SK-N-SH (cell line): ENCODE data around the gene MYF6. TPM values are rescaled to one million over a fixed set of nuclear protein-coding genes. Genes with fewer than 3 reads are reported as not detected.

ENCODE experiments used
- CTCF ChIA-PET: fragments of 300-600, 350-600 bp; formaldehyde crosslinking; extraction: SDS; loops from one replicate; lab custom pipeline; 2021; lab: Yijun Ruan, JAX
- POLR2A ChIA-PET: fragments of 350-600 bp; sonication (Branson Sonifier 250); formaldehyde crosslinking; extraction: SDS; loops from one replicate; lab custom pipeline; 2020; ENCODE audit warnings: antibody characterized with exemption, inconsistent platforms; lab: Yijun Ruan, JAX
- DNase-seq: peaks from one replicate; pipeline ENCODE4 v3.0.0; 2012
- H2AFZ ChIP-seq: fragments of 200-600 bp; sonication (generic); 2 replicates; pipeline ENCODE4 v1.8.1; 2016; ENCODE audit warnings: antibody characterized with exemption, mild to moderate bottlenecking, low read depth
- H3F3A ChIP-seq: fragments of 200-600 bp; sonication (generic); replicated peaks from 2 replicates; pipeline ENCODE3; 2016; ENCODE audit warnings: antibody characterized with exemption, mild to moderate bottlenecking; ENCODE audit not compliant: insufficient read depth
- H3K27ac ChIP-seq, 2 experiments: fragments of 200-500 bp in 1 of 2; fragments of 200-600 bp in 1 of 2; sonication (Bioruptor generic) in 1 of 2; sonication (generic), shearing (Covaris generic) in 1 of 2; 2 replicates each; pipeline versions ENCODE4 v1.5.1 to v1.6.1; 2014 to 2016; ENCODE audit warnings: low read depth in 2 of 2, inconsistent platforms in 1 of 2, low read length in 1 of 2, mild to moderate bottlenecking in 1 of 2, mixed read lengths in 1 of 2
- H3K27me3 ChIP-seq: fragments of 200-600 bp; sonication (generic), shearing (Covaris generic); 2 replicates; pipeline ENCODE4 v1.6.1; 2016; ENCODE audit warnings: mixed run types; ENCODE audit not compliant: insufficient read depth
- H3K36me3 ChIP-seq, 2 experiments: fragments of 200-500 bp in 1 of 2; fragments of 200-600 bp in 1 of 2; sonication (Bioruptor generic) in 1 of 2; sonication (generic) in 1 of 2; replicated peaks in 1 of 2; 2 replicates each; pipeline versions ENCODE3 to v1.5.1; 2014 to 2016; ENCODE audit warnings: low read length in 1 of 2, mild to moderate bottlenecking in 1 of 2; ENCODE audit not compliant: insufficient read depth in 2 of 2, control insufficient read depth in 1 of 2
- H3K4me1 ChIP-seq, 2 experiments: fragments of 200-500 bp in 1 of 2; fragments of 200-600 bp in 1 of 2; sonication (Bioruptor generic) in 1 of 2; sonication (generic), shearing (Covaris generic) in 1 of 2; 2 replicates each; pipeline versions ENCODE4 v1.5.1 to v1.6.1; 2014 to 2016; ENCODE audit warnings: low read depth in 1 of 2, low read length in 1 of 2, mixed run types in 1 of 2; ENCODE audit not compliant: insufficient read depth in 2 of 2, control insufficient read depth in 1 of 2
- H3K4me2 ChIP-seq: fragments of 200-600 bp; sonication (generic), shearing (Covaris generic); 2 replicates; pipeline ENCODE4 v1.6.1; 2017; ENCODE audit warnings: mixed run types
- H3K4me3 ChIP-seq, 2 experiments: fragments of 200-500 bp in 1 of 2; fragments of 200-600 bp in 1 of 2; sonication (Bioruptor generic) in 1 of 2; sonication (generic), shearing (Covaris generic) in 1 of 2; 2 replicates each; pipeline versions ENCODE4 v1.5.1 to v1.8.1; 2014 to 2016; ENCODE audit warnings: low read depth in 2 of 2, inconsistent platforms in 1 of 2, low read length in 1 of 2, mild to moderate bottlenecking in 1 of 2, mixed read lengths in 1 of 2, moderate library complexity in 1 of 2
- H3K79me2 ChIP-seq: fragments of 200-600 bp; sonication (generic); 2 replicates; pipeline ENCODE4 v1.8.1; 2017; ENCODE audit warnings: mild to moderate bottlenecking; ENCODE audit not compliant: insufficient read depth
- H3K9ac ChIP-seq: fragments of 200-600 bp; sonication (generic); 2 replicates; pipeline ENCODE4 v1.6.1; 2017; ENCODE audit warnings: mixed run types
- H3K9me2 ChIP-seq: fragments of 200-600 bp; sonication (generic); 2 replicates; pipeline ENCODE4 v1.6.1; 2017; ENCODE audit warnings: mixed run types
- H3K9me3 ChIP-seq: fragments of 200-600 bp; sonication (generic); 2 replicates; pipeline ENCODE4 v1.6.1; 2017; ENCODE audit warnings: mixed run types, mild to moderate bottlenecking, moderate library complexity
- H4K20me1 ChIP-seq: fragments of 200-600 bp; sonication (generic); 2 replicates; pipeline ENCODE4 v1.6.1; 2017; ENCODE audit warnings: mild to moderate bottlenecking, mixed run types; ENCODE audit not compliant: insufficient read depth
- CHD2 ChIP-seq: fragments of 150-350 bp; IDR thresholded peaks from 2 replicates; pipeline ENCODE4 v1.6.1; 2018; ENCODE audit warnings: low read length; ENCODE audit not compliant: partially characterized antibody
- FOXJ3 ChIP-seq: sonication (generic); formaldehyde crosslinking; IDR thresholded peaks from 2 replicates; pipeline ENCODE4 v1.5.1; 2020; ENCODE audit warnings: mild to moderate bottlenecking, missing genetic modification reagents
- GABPA ChIP-seq: IDR thresholded peaks from 2 replicates; pipeline ENCODE4 v1.4.0; 2012; ENCODE audit warnings: low read depth, mild to moderate bottlenecking
- GATA2 ChIP-seq: sonication (generic); formaldehyde crosslinking; IDR thresholded peaks from 2 replicates; pipeline ENCODE4 v1.5.0; 2020; ENCODE audit warnings: mild to moderate bottlenecking, missing genetic modification reagents
- IRF3 ChIP-seq: fragments of 150-350 bp; IDR thresholded peaks from 2 replicates; pipeline ENCODE4 v1.6.1; 2016; ENCODE audit warnings: mild to moderate bottlenecking, low read depth, low read length
- JUND ChIP-seq: IDR thresholded peaks from 2 replicates; pipeline ENCODE4 v1.4.0; 2012
- MXI1 ChIP-seq: IDR thresholded peaks from 2 replicates; pipeline ENCODE4 v1.6.1; 2012; ENCODE audit warnings: mild to moderate bottlenecking, low read depth, low read length, improper control_type of control experiment
- POLR2AphosphoS5 ChIP-seq: IDR thresholded peaks from 2 replicates; pipeline ENCODE4 v1.6.1; 2012; ENCODE audit warnings: low read depth, low read length
- RFX5 ChIP-seq: IDR thresholded peaks from 2 replicates; pipeline ENCODE4 v1.6.1; 2012; ENCODE audit warnings: mild to moderate bottlenecking, improper control_type of control experiment, low read length
- TAF1 ChIP-seq: IDR thresholded peaks from 2 replicates; pipeline ENCODE4 v1.6.1; 2012; ENCODE audit warnings: low read depth, mild to moderate bottlenecking, low read length, moderate library complexity, borderline replicate concordance
- TCF12 ChIP-seq: IDR thresholded peaks from 2 replicates; pipeline ENCODE4 v1.4.0; 2012
- USF2 ChIP-seq: fragments of 150-350 bp; IDR thresholded peaks from 2 replicates; pipeline ENCODE4 v1.6.1; 2017; ENCODE audit warnings: antibody characterized with exemption, low read length, low read depth, borderline replicate concordance
- WGBS: methylation state at CpG from one replicate; pipeline ENCODE4 v1.1.6; 2017; ENCODE audit warnings: low lambda C conversion rate; 5-methylcytosine and 5-hydroxymethylcytosine counted together
- polyA plus RNA-seq, 3 experiments: library from polyadenylated mRNA; depleted of rRNA; stranded (reverse); fragments of >200 nt; gene quantifications; 2 replicates each; pipeline ENCODE4 v1.2.3, GENCODE V29; 2012
- TF ChIP-seq, protein P1 (sequence below): IDR thresholded peaks from 2 replicates; pipeline ENCODE4 v1.4.0; 2012; ENCODE audit warnings: low read depth, borderline replicate concordance
- TF ChIP-seq, protein P2 (sequence below): fragments of 200-600 bp; sonication (generic); IDR thresholded peaks from 2 replicates; pipeline ENCODE4 v1.6.1; 2017; ENCODE audit warnings: antibody characterized with exemption, mild to moderate bottlenecking, moderate library complexity

Gene MYF6
- polyA plus RNA-seq, 1 of the 3 experiments (the other 2 are of a cell fraction) = not detected

GRCh38 chr12:80709811-80710726 lies 2.6 kb downstream of the MYF6 start (continued):
- TF ChIP-seq, protein P1, sequence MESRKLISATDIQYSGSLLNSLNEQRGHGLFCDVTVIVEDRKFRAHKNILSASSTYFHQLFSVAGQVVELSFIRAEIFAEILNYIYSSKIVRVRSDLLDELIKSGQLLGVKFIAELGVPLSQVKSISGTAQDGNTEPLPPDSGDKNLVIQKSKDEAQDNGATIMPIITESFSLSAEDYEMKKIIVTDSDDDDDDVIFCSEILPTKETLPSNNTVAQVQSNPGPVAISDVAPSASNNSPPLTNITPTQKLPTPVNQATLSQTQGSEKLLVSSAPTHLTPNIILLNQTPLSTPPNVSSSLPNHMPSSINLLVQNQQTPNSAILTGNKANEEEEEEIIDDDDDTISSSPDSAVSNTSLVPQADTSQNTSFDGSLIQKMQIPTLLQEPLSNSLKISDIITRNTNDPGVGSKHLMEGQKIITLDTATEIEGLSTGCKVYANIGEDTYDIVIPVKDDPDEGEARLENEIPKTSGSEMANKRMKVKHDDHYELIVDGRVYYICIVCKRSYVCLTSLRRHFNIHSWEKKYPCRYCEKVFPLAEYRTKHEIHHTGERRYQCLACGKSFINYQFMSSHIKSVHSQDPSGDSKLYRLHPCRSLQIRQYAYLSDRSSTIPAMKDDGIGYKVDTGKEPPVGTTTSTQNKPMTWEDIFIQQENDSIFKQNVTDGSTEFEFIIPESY = no peak
- TF ChIP-seq TAF1 (no peak), MXI1 (no peak), GABPA (no peak), GATA2 (no peak), FOXJ3 (no peak), RFX5 (no peak), TCF12 (no peak), POLR2AphosphoS5 (no peak), CHD2 (no peak), JUND (no peak)
- TF ChIP-seq, protein P2, sequence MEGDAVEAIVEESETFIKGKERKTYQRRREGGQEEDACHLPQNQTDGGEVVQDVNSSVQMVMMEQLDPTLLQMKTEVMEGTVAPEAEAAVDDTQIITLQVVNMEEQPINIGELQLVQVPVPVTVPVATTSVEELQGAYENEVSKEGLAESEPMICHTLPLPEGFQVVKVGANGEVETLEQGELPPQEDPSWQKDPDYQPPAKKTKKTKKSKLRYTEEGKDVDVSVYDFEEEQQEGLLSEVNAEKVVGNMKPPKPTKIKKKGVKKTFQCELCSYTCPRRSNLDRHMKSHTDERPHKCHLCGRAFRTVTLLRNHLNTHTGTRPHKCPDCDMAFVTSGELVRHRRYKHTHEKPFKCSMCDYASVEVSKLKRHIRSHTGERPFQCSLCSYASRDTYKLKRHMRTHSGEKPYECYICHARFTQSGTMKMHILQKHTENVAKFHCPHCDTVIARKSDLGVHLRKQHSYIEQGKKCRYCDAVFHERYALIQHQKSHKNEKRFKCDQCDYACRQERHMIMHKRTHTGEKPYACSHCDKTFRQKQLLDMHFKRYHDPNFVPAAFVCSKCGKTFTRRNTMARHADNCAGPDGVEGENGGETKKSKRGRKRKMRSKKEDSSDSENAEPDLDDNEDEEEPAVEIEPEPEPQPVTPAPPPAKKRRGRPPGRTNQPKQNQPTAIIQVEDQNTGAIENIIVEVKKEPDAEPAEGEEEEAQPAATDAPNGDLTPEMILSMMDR = peak; percentile 66

DNA sequence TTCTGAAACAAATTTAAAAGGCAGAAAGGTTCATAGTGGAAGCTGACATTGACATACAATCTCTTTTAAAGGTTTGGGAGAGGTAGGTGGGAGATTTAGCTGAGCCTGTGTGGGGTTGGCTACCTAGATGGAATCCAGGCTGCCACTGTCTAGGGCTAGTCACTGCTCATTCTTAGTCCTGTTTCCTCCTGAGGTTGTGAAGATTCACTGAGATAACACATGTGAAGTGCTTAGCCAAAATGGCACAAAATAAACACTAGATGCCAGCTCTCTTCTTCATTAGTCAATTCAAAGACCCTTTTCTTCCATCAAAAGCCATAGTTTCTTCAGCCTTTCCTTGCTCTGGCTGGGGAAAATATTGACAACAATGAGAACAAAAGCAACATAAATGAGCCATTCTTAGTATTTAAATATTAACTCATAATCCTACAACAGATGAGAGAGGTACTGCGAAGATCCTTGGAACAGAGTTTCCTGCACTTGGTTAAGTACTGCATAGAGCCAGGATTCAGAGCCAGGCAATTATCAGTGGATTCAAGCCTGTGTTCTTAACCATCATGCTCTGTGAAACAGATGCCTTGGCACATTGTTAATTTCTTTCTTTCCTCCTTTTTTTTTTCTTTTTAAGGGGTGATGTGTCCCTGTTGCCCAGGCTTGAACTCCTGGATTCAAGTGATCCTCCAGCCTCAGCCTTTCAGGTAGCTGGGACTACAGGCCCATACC lies 3.5 kb downstream of the MYF6 start:
- Histone ChIP-seq H3K27ac (no peak overlapping the region), H2AFZ (peak overlapping the region; percentile 54; the same call in 1 of the 2 replicates), H3K79me2 (no peaks in the 10 kb centered on the region), H3F3A (no peaks in the 10 kb centered on the region), H4K20me1 (no peaks in the 10 kb centered on the region), H3K4me1 (no peaks in the 10 kb centered on the region), H3K36me3 (no peaks in the 10 kb centered on the region), H3K4me3 (no peak overlapping the region; a peak in 1 of 4 replicates), H3K9me3 (no peaks in the 10 kb centered on the region), H3K4me2 (no peak overlapping the region), H3K9ac (no peak overlapping the region), H3K27me3 (peaks cover 83% of the 10 kb centered on the region), H3K9me2 (no peaks in the 10 kb centered on the region)
- ChIA-PET CTCF (interaction anchor here (0.6 to 2.2 kb wide), 9 partner anchors 10 to 92 kb away, joined by 3 to 12 read pairs (median 3); no protein-coding TSS in a partner anchor), POLR2A (no interaction called here)
- no peak for DNase-seq
- 0% methylated on average over 1 of the region's 1 CpG for WGBS
- no peak for TF ChIP-seq USF2
- no peak for TF ChIP-seq RFX5
- TF ChIP-seq IRF3 = no peak
- no peak for TF ChIP-seq TCF12
- no peak for TF ChIP-seq GABPA
